ENCODE results near the gene HNF4A.

- TF ChIP-seq YY1 (IDR thresholded peaks at IDR 0.05; ENCODE audit: low read depth) = no peak
- TF ChIP-seq REST (IDR thresholded peaks at IDR 0.05; ENCODE audit: low read depth) = no peak
- no peak for TF ChIP-seq EP300 (IDR thresholded peaks at IDR 0.05; ENCODE audit: borderline replicate concordance)
- no peak for TF ChIP-seq TAF1 (IDR thresholded peaks at IDR 0.05; ENCODE audit: low read depth)
- TF ChIP-seq TEAD4 (IDR thresholded peaks at IDR 0.05) = no peak
- TF ChIP-seq ZBTB7A (IDR thresholded peaks at IDR 0.05; ENCODE audit: low read depth) = no peak
- TF ChIP-seq MAX (IDR thresholded peaks at IDR 0.05) = no peak
- TF ChIP-seq CREB1 (IDR thresholded peaks at IDR 0.05; ENCODE audit: low read depth) = no peak
- TF ChIP-seq EGR1 (IDR thresholded peaks at IDR 0.05) = no peak
- TF ChIP-seq CEBPB (IDR thresholded peaks at IDR 0.05) = no peak
- TF ChIP-seq TCF12 (IDR thresholded peaks at IDR 0.05; ENCODE audit: low read depth) = no peak
Observed at GRCh38 chr20:44357555-44358125, 2.1 kb downstream of the HNF4A start.

Data from Ishikawa (cell line).